AG10803 (cell line): Measurements from ENCODE around the gene DOLPP1.

Experiments
- DNase-seq: peaks from one replicate; pipeline ENCODE4 v3.0.0; 2010; ENCODE audit warnings: low read depth
- H3K4me3 ChIP-seq: 2 replicates; pipeline ENCODE4 v1.5.1; 2011; ENCODE audit warnings: mild to moderate bottlenecking, low read length, control low read depth
- TF ChIP-seq, protein P1 (sequence below): conservative IDR thresholded peaks from 2 replicates; pipeline ENCODE4 v1.5.1; 2011; ENCODE audit warnings: mild to moderate bottlenecking, low read length, control low read depth, inconsistent platforms

The DOLPP1 gene

DNA sequence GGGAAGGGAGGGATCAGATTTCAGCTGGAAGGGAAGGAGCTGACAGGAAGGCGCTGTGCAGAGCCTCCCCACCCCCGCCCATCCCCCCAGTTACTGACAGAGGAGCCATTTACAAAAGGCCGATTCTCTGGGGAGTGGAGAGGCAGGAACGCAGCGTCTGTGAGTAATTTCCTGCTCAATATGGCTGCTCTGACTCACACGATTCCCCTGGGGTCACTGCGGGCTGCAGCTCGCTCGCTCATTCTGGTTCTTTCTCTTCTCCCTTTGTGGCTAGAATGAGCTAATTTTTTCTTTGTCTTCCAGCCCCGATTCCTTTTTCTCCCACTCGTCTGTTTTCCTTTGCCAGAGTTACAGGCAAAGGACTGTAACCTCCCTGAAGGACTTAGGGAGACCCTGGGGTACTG, 59.1 kb downstream of the DOLPP1 start:
- DNase-seq, result peak; percentile 100
- peak overlapping the region; percentile 50 for H3K4me3 ChIP-seq
- TF ChIP-seq, protein P1, sequence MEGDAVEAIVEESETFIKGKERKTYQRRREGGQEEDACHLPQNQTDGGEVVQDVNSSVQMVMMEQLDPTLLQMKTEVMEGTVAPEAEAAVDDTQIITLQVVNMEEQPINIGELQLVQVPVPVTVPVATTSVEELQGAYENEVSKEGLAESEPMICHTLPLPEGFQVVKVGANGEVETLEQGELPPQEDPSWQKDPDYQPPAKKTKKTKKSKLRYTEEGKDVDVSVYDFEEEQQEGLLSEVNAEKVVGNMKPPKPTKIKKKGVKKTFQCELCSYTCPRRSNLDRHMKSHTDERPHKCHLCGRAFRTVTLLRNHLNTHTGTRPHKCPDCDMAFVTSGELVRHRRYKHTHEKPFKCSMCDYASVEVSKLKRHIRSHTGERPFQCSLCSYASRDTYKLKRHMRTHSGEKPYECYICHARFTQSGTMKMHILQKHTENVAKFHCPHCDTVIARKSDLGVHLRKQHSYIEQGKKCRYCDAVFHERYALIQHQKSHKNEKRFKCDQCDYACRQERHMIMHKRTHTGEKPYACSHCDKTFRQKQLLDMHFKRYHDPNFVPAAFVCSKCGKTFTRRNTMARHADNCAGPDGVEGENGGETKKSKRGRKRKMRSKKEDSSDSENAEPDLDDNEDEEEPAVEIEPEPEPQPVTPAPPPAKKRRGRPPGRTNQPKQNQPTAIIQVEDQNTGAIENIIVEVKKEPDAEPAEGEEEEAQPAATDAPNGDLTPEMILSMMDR, result no peak
